Panc1 (cell line): ENCODE data around the gene SEMA6A. TPM values are rescaled to one million over a fixed set of nuclear protein-coding genes. Genes with fewer than 3 reads are reported as not detected.
"Not testable (repeated sequence)": the region's sequence is repeated elsewhere in the genome, so short reads cannot be mapped to it uniquely, and the experiment has no call there.

Source experiments
- ATAC-seq: fragments of 200-7000 bp; cut with Tn5 transposase; 2 replicates; pipeline ENCODE4 v1.9.1; 2020; ENCODE audit warnings: mild to moderate bottlenecking, moderate library complexity
- BruUV-seq: library from RNA; stranded (reverse); fragments of 400-500 nt; replicated peaks from 2 replicates; lab custom pipeline; 2021; lab: Mats Ljungman, UMichigan
- CTCF ChIA-PET: fragments of 300-600 bp; sonication (Branson Sonifier 250); formaldehyde crosslinking; loops from one replicate; lab custom pipeline; 2022; ENCODE audit warnings: antibody characterized with exemption; lab: Charles Lee
- POLR2A ChIA-PET: fragments of 300-600 bp; sonication (Branson Sonifier 250); formaldehyde crosslinking; loops from one replicate; lab custom pipeline; 2022; ENCODE audit warnings: antibody characterized with exemption; lab: Charles Lee
- DNase-seq: peaks from one replicate; pipeline ENCODE4 v3.0.0-alpha.2; 2010; ENCODE audit warnings: low read depth, low spot score
- H3K27ac ChIP-seq: 2 replicates; pipeline ENCODE4 v1.5.1; 2011; ENCODE audit warnings: mild to moderate bottlenecking, low read length, inconsistent platforms
- H3K27me3 ChIP-seq: fragments of 200-500 bp; sonication (Bioruptor generic); 2 replicates; pipeline ENCODE4 v1.6.0; 2014; ENCODE audit warnings: low read length, inconsistent platforms; ENCODE audit not compliant: control insufficient read depth, insufficient read depth
- H3K36me3 ChIP-seq: fragments of 200-500 bp; sonication (Bioruptor generic); 2 replicates; pipeline ENCODE4 v1.5.1; 2014; ENCODE audit warnings: inconsistent platforms, mild to moderate bottlenecking, low read length, moderate library complexity; ENCODE audit not compliant: control insufficient read depth, insufficient read depth
- H3K4me1 ChIP-seq: 2 replicates; pipeline ENCODE4 v1.5.1; 2011; ENCODE audit warnings: inconsistent platforms, mild to moderate bottlenecking, low read length, moderate library complexity; ENCODE audit not compliant: control insufficient read depth, insufficient read depth
- H3K4me3 ChIP-seq, 2 experiments: 2 replicates each; pipeline ENCODE4 v1.5.1; 2011 to 2012; ENCODE audit warnings: low read depth in 2 of 2, low read length in 2 of 2, mild to moderate bottlenecking in 2 of 2, inconsistent platforms in 1 of 2, moderate library complexity in 1 of 2
- H3K9me3 ChIP-seq: fragments of 200-500 bp; sonication (Bioruptor generic); 2 replicates; pipeline ENCODE4 v1.5.1; 2014; ENCODE audit warnings: low read depth, mild to moderate bottlenecking, inconsistent platforms, low read length, moderate library complexity; ENCODE audit not compliant: control insufficient read depth, insufficient read depth
- CTCF ChIP-seq: fragments of 450-650 bp; IDR thresholded peaks from 2 replicates; pipeline ENCODE4 v1.5.1; 2017; ENCODE audit warnings: mild to moderate bottlenecking
- POLR2AphosphoS5 ChIP-seq: IDR thresholded peaks from 2 replicates; pipeline ENCODE4 v1.6.1; 2012; ENCODE audit warnings: mild to moderate bottlenecking, low read depth, low read length, moderate library complexity
- REST ChIP-seq, 2 experiments: IDR thresholded peaks; 2 replicates each; pipeline ENCODE4 v1.6.1; 2011 to 2012; ENCODE audit warnings: low read depth in 2 of 2, control low read depth in 1 of 2, low read length in 1 of 2, mild to moderate bottlenecking in 1 of 2, moderate library complexity in 1 of 2; ENCODE audit not compliant: insufficient read depth in 1 of 2
- SIN3A ChIP-seq: IDR thresholded peaks from 2 replicates; pipeline ENCODE4 v1.6.1; 2012; ENCODE audit warnings: low read depth, mild to moderate bottlenecking, low read length, moderate library complexity, borderline replicate concordance; ENCODE audit not compliant: insufficient read depth
- TCF7L2 ChIP-seq: IDR thresholded peaks from 2 replicates; pipeline ENCODE4 v1.6.1; 2011; ENCODE audit warnings: mild to moderate bottlenecking, low read depth, low read length, inconsistent platforms
- in situ Hi-C: cut with HindIII; loops from 2 replicates; pipeline ENCODE4 v1.10.0; 2016; ENCODE audit warnings: low sequenced_read_pairs, low pct_unique_long_range_greater_than_20kb
- intact Hi-C: fragments of 100-400 bp; cut with micrococcal nuclease; formaldehyde crosslinking; loops from one replicate; pipeline ENCODE4 v1.10.0; 2022; ENCODE audit not compliant: unreplicated experiment
- total RNA-seq: library from RNA; stranded (reverse); gene quantifications from one replicate; pipeline ENCODE4 v1.2.1, GENCODE V29; 2021; ENCODE audit not compliant: unreplicated experiment

The SEMA6A gene
- total RNA-seq, 1 experiment from 2014 or later, result 0.54 TPM

GRCh38 chr5:116546033-116546742 is 28.4 kb downstream of the SEMA6A start:
- H3K27me3 ChIP-seq, result no peaks in the 10 kb centered on the region

GRCh38 chr5:116545465-116545864 is 29.2 kb downstream of the SEMA6A start:
- H3K4me3 ChIP-seq, H3K4me1 ChIP-seq, H3K27me3 ChIP-seq, H3K9me3 ChIP-seq, POLR2A ChIA-PET, intact Hi-C loops, CTCF ChIA-PET, H3K27ac ChIP-seq, DNase-seq, H3K36me3 ChIP-seq, ATAC-seq, BruUV-seq, in situ Hi-C loops: not testable (repeated sequence)

More at GRCh38 chr5:116546033-116546742, 28.4 kb downstream of the SEMA6A start:
- Histone ChIP-seq H3K4me3 (no peak overlapping the region), H3K27ac (no peak overlapping the region), H3K9me3 (peaks cover 4% of the 10 kb centered on the region; the same call in 1 of the 2 replicates), H3K4me1 (no peaks in the 10 kb centered on the region), H3K36me3 (no peaks in the 10 kb centered on the region)
- intact Hi-C loops (no loop called here), in situ Hi-C loops (no loop called here)
- DNase-seq (no peak), ATAC-seq (no peak)
- no TSS peak for BruUV-seq
- POLR2A ChIA-PET, result no interaction called here
- no peak for TF ChIP-seq POLR2AphosphoS5
- no peak for TF ChIP-seq REST (IDR thresholded peaks at IDR 0.05; ENCODE audit: insufficient read depth in 1 of 2, low read depth in 2 of 2, low read length in 1 of 2)
- no peak for TF ChIP-seq SIN3A
- CTCF ChIA-PET, result no interaction called here

GRCh38 chr5:116544531-116545241 is 29.9 kb downstream of the SEMA6A start:
- no peak overlapping the region for H3K4me3 ChIP-seq
- no TSS peak for BruUV-seq
- H3K9me3 ChIP-seq, result peaks cover 4% of the 10 kb centered on the region; the same call in 1 of the 2 replicates
- H3K27me3 ChIP-seq, result no peaks in the 10 kb centered on the region
- ATAC-seq, result no peak
- no peaks in the 10 kb centered on the region for H3K4me1 ChIP-seq
- ChIA-PET POLR2A (no interaction called here), CTCF (no interaction called here)
- H3K27ac ChIP-seq, result no peak overlapping the region
- no peak for TF ChIP-seq CTCF
- TF ChIP-seq TCF7L2, result no peak
- TF ChIP-seq REST (IDR thresholded peaks at IDR 0.05; ENCODE audit: insufficient read depth in 1 of 2, low read depth in 2 of 2, low read length in 1 of 2), result no peak
- no peak for DNase-seq
- no peaks in the 10 kb centered on the region for H3K36me3 ChIP-seq
- intact Hi-C loops, result no loop called here
- in situ Hi-C loops, result no loop called here
